Suprapubic skin (tissue), 4 donors: ENCODE measurements around the gene DAAM2.

Source experiments
- POLR2A ChIP-seq, 2 donors: fragments of 450-650 bp; IDR thresholded peaks; one replicate each; pipeline ENCODE4 v1.6.1; 2017; ENCODE audit warnings: antibody characterized with exemption in 2 of 2, mild to moderate bottlenecking in 2 of 2, moderate library complexity in 2 of 2
- POLR2AphosphoS5 ChIP-seq, 3 donors: sonication (generic); formaldehyde crosslinking; IDR thresholded peaks; one replicate each; pipeline ENCODE4 v1.6.1; 2017; ENCODE audit warnings: antibody characterized with exemption in 3 of 3
- TF ChIP-seq, protein P1 (sequence below), 2 donors: fragments of 200-600 bp in 1 of 2; fragments of 450-650 bp in 1 of 2; sonication (generic) in 1 of 2; IDR thresholded peaks; one replicate each; pipeline ENCODE4 v1.5.1; 2016 to 2019; ENCODE audit warnings: antibody characterized with exemption in 2 of 2, mild to moderate bottlenecking in 1 of 2, moderate library complexity in 1 of 2

DNA sequence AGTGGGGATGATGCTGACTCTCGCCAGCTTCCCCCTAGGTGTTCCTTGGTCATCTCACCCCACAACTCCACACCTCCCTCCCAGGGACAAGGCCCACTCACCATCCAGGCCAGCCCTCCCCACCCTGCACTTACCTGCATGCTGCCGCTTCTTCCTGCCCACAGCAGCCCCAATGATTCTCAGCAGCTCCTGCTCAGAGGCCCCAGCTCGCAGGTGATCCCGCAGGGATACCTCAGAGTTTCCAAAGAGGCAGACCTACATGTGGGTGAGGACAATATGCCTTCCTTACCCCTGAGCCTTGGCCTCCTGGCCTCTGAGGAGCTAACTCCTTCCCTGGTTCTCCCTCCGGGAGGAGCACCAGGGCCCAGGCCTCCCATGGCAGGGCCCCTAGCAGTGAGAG is 117.5 kb downstream of the DAAM2 start:
- TF ChIP-seq, protein P1, sequence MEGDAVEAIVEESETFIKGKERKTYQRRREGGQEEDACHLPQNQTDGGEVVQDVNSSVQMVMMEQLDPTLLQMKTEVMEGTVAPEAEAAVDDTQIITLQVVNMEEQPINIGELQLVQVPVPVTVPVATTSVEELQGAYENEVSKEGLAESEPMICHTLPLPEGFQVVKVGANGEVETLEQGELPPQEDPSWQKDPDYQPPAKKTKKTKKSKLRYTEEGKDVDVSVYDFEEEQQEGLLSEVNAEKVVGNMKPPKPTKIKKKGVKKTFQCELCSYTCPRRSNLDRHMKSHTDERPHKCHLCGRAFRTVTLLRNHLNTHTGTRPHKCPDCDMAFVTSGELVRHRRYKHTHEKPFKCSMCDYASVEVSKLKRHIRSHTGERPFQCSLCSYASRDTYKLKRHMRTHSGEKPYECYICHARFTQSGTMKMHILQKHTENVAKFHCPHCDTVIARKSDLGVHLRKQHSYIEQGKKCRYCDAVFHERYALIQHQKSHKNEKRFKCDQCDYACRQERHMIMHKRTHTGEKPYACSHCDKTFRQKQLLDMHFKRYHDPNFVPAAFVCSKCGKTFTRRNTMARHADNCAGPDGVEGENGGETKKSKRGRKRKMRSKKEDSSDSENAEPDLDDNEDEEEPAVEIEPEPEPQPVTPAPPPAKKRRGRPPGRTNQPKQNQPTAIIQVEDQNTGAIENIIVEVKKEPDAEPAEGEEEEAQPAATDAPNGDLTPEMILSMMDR (IDR thresholded peaks at IDR 0.05) = no peak
- no peak for TF ChIP-seq POLR2A (IDR thresholded peaks at IDR 0.05)
- TF ChIP-seq POLR2AphosphoS5 (IDR thresholded peaks at IDR 0.05) = no peak
